Measurements from ENCODE around the gene NOX3.
"Not testable (repeated sequence)": the region's sequence is repeated elsewhere in the genome, so short reads cannot be mapped to it uniquely, and the experiment has no call there.

The NOX3 gene

GRCh38 chr6:155481215-155481614 is 25.6 kb upstream of the NOX3 start:
- Histone ChIP-seq H3K27ac (ENCODE audit: low read depth, low read length) (no peak overlapping the region), H3K4me3 (ENCODE audit: low read length) (no peak overlapping the region), H3K9me2 (replicated peaks; ENCODE audit: control insufficient read depth, low read length) (no peaks in the 10 kb centered on the region), H3K79me2 (ENCODE audit: control insufficient read depth, low read length) (no peaks in the 10 kb centered on the region), H3K27me3 (ENCODE audit: control insufficient read depth, low read length) (no peaks in the 10 kb centered on the region), H3K4me2 (ENCODE audit: low read length) (no peak overlapping the region), H3K9me3 (ENCODE audit: control insufficient read depth, insufficient read depth, low read length) (0 out of 2 replicates have a peak, but pooled peaks cover 4% of the 10 kb centered on the region), H4K20me1 (ENCODE audit: control insufficient read depth, insufficient read depth, low read depth, low read length) (no peaks in the 10 kb centered on the region), H3F3A (ENCODE audit: control insufficient read depth, insufficient read depth) (no peaks in the 10 kb centered on the region), H3K4me1 (ENCODE audit: control insufficient read depth, low read length) (peaks cover 8% of the 10 kb centered on the region), H3K36me3 (ENCODE audit: control insufficient read depth, low read length) (no peaks in the 10 kb centered on the region)
- TF ChIP-seq EZH2phosphoT487 (IDR thresholded peaks at IDR 0.05; ENCODE audit: borderline replicate concordance, low read length) = no peak
- TF ChIP-seq CTCF (IDR thresholded peaks at IDR 0.05; ENCODE audit: low read depth, low read length, poor library complexity, severe bottlenecking) = no peak

- Histone ChIP-seq H3K9me2 (replicated peaks; ENCODE audit: control insufficient read depth, low read length) (no peaks in the 10 kb centered on the region), H3K4me1 (ENCODE audit: control insufficient read depth, low read length) (no peaks in the 10 kb centered on the region), H3K27ac (ENCODE audit: low read depth, low read length) (no peak overlapping the region), H3F3A (ENCODE audit: control insufficient read depth, insufficient read depth) (no peaks in the 10 kb centered on the region), H3K27me3 (ENCODE audit: control insufficient read depth, low read length) (no peaks in the 10 kb centered on the region), H3K9me3 (ENCODE audit: control insufficient read depth, insufficient read depth, low read length) (peaks cover 9% of the 10 kb centered on the region; the same call in 1 of the 2 replicates), H3K4me2 (ENCODE audit: low read length) (no peak overlapping the region), H3K4me3 (ENCODE audit: low read length) (no peak overlapping the region), H3K79me2 (ENCODE audit: control insufficient read depth, low read length) (no peaks in the 10 kb centered on the region), H4K20me1 (ENCODE audit: control insufficient read depth, insufficient read depth, low read depth, low read length) (no peaks in the 10 kb centered on the region), H3K36me3 (ENCODE audit: control insufficient read depth, low read length) (no peaks in the 10 kb centered on the region)
- no peak for TF ChIP-seq CTCF (IDR thresholded peaks at IDR 0.05; ENCODE audit: low read depth, low read length, poor library complexity, severe bottlenecking)
- TF ChIP-seq EZH2phosphoT487 (IDR thresholded peaks at IDR 0.05; ENCODE audit: borderline replicate concordance, low read length) = no peak
Observed at GRCh38 chr6:155473741-155474140, 18.1 kb upstream of the NOX3 start.

GRCh38 chr6:155472886-155473285 is 17.2 kb upstream of the NOX3 start:
- Histone ChIP-seq H3K4me2 (ENCODE audit: low read length) (no peak overlapping the region), H3K4me3 (ENCODE audit: low read length) (no peak overlapping the region), H3K9me2 (replicated peaks; ENCODE audit: control insufficient read depth, low read length) (no peaks in the 10 kb centered on the region), H4K20me1 (ENCODE audit: control insufficient read depth, insufficient read depth, low read depth, low read length) (no peaks in the 10 kb centered on the region), H3K36me3 (ENCODE audit: control insufficient read depth, low read length) (no peaks in the 10 kb centered on the region), H3K79me2 (ENCODE audit: control insufficient read depth, low read length) (no peaks in the 10 kb centered on the region), H3F3A (ENCODE audit: control insufficient read depth, insufficient read depth) (no peaks in the 10 kb centered on the region), H3K4me1 (ENCODE audit: control insufficient read depth, low read length) (no peaks in the 10 kb centered on the region), H3K27me3 (ENCODE audit: control insufficient read depth, low read length) (no peaks in the 10 kb centered on the region), H3K27ac (ENCODE audit: low read depth, low read length) (no peak overlapping the region), H3K9me3 (ENCODE audit: control insufficient read depth, insufficient read depth, low read length) (peaks cover 9% of the 10 kb centered on the region; the same call in 1 of the 2 replicates)
- TF ChIP-seq EZH2phosphoT487 (IDR thresholded peaks at IDR 0.05; ENCODE audit: borderline replicate concordance, low read length) = no peak
- no peak for TF ChIP-seq CTCF (IDR thresholded peaks at IDR 0.05; ENCODE audit: low read depth, low read length, poor library complexity, severe bottlenecking)

- H3K9me3 ChIP-seq (ENCODE audit: control insufficient read depth, insufficient read depth, low read length) = peaks cover 14% of the 10 kb centered on the region; the same call in 1 of the 2 replicates
- H3K27ac ChIP-seq (ENCODE audit: low read depth, low read length); H3K36me3 ChIP-seq (ENCODE audit: control insufficient read depth, low read length): not testable (repeated sequence)
Observed at GRCh38 chr6:155470979-155471616, 15.5 kb upstream of the NOX3 start.

GRCh38 chr6:155468543-155468942 is 12.9 kb upstream of the NOX3 start:
- not testable (repeated sequence) for H3K27ac ChIP-seq (ENCODE audit: low read depth, low read length); H3K4me1 ChIP-seq (ENCODE audit: control insufficient read depth, low read length); H3K27me3 ChIP-seq (ENCODE audit: control insufficient read depth, low read length); H3F3A ChIP-seq (ENCODE audit: control insufficient read depth, insufficient read depth); H4K20me1 ChIP-seq (ENCODE audit: control insufficient read depth, insufficient read depth, low read depth, low read length); H3K79me2 ChIP-seq (ENCODE audit: control insufficient read depth, low read length); H3K4me3 ChIP-seq (ENCODE audit: low read length); H3K4me2 ChIP-seq (ENCODE audit: low read length); H3K9me2 ChIP-seq (replicated peaks; ENCODE audit: control insufficient read depth, low read length); H3K36me3 ChIP-seq (ENCODE audit: control insufficient read depth, low read length)
- H3K9me3 ChIP-seq (ENCODE audit: control insufficient read depth, insufficient read depth, low read length) = peaks cover 24% of the 10 kb centered on the region; the same call in 1 of the 2 replicates

More at GRCh38 chr6:155470979-155471616, 15.5 kb upstream of the NOX3 start:
- not testable (repeated sequence) for H3K4me3 ChIP-seq (ENCODE audit: low read length); H3K79me2 ChIP-seq (ENCODE audit: control insufficient read depth, low read length); H4K20me1 ChIP-seq (ENCODE audit: control insufficient read depth, insufficient read depth, low read depth, low read length); H3K4me1 ChIP-seq (ENCODE audit: control insufficient read depth, low read length); H3F3A ChIP-seq (ENCODE audit: control insufficient read depth, insufficient read depth); H3K9me2 ChIP-seq (replicated peaks; ENCODE audit: control insufficient read depth, low read length); H3K27me3 ChIP-seq (ENCODE audit: control insufficient read depth, low read length); H3K4me2 ChIP-seq (ENCODE audit: low read length)

Measured in DOHH2 (cell line).